Trophoblast cell (in vitro differentiated cells and primary cell): ENCODE results near the gene VWA3A.
"Not testable (repeated sequence)": the region's sequence is repeated elsewhere in the genome, so short reads cannot be mapped to it uniquely, and the experiment has no call there.

ENCODE experiments used
- DNase-seq, 2 donors: peaks; one replicate each; pipeline ENCODE4 v3.0.0-alpha.2; 2016
- H2AFZ ChIP-seq: 2 replicates; pipeline ENCODE4 v1.6.1; 2013; ENCODE audit warnings: low read length, moderate library complexity, mild to moderate bottlenecking; ENCODE audit not compliant: insufficient read depth, poor library complexity
- H2AK5ac ChIP-seq: 2 replicates; pipeline ENCODE4 v1.6.1; 2013; ENCODE audit warnings: mild to moderate bottlenecking, low read length
- H2BK120ac ChIP-seq: 2 replicates; pipeline ENCODE4 v1.6.1; 2013; ENCODE audit warnings: low read length, mild to moderate bottlenecking, moderate library complexity; ENCODE audit not compliant: insufficient read depth, poor library complexity
- H2BK12ac ChIP-seq: 2 replicates; pipeline ENCODE4 v1.6.1; 2013; ENCODE audit warnings: mild to moderate bottlenecking, low read length, moderate library complexity
- H2BK5ac ChIP-seq: 2 replicates; pipeline ENCODE4 v1.6.1; 2013; ENCODE audit warnings: low read length, low read depth, moderate library complexity, mild to moderate bottlenecking; ENCODE audit not compliant: poor library complexity
- H3K14ac ChIP-seq: 2 replicates; pipeline ENCODE4 v1.6.1; 2013; ENCODE audit warnings: mild to moderate bottlenecking, low read length
- H3K18ac ChIP-seq: 2 replicates; pipeline ENCODE4 v1.6.1; 2013; ENCODE audit warnings: mild to moderate bottlenecking, low read length
- H3K23ac ChIP-seq: 2 replicates; pipeline ENCODE4 v1.6.1; 2013; ENCODE audit warnings: low read length
- H3K27ac ChIP-seq: 2 replicates; pipeline ENCODE4 v1.5.1; 2013; ENCODE audit warnings: low read depth, mild to moderate bottlenecking, inconsistent platforms, low read length, moderate library complexity
- H3K27me3 ChIP-seq: 2 replicates; pipeline ENCODE4 v1.6.1; 2013; ENCODE audit warnings: inconsistent platforms, mild to moderate bottlenecking, low read length, moderate library complexity; ENCODE audit not compliant: insufficient read depth
- H3K36me3 ChIP-seq, 2 experiments: 1 replicate in 1 of 2; 2 replicates in 1 of 2; pipeline ENCODE4 v1.6.1; 2013; ENCODE audit warnings: low read length in 2 of 2, mild to moderate bottlenecking in 2 of 2, moderate library complexity in 1 of 2; ENCODE audit not compliant: insufficient read depth in 2 of 2, control insufficient read depth in 1 of 2
- H3K4ac ChIP-seq: 2 replicates; pipeline ENCODE4 v1.6.1; 2013; ENCODE audit warnings: low read depth, mild to moderate bottlenecking, low read length, moderate library complexity
- H3K4me1 ChIP-seq, 2 experiments: 1 replicate in 1 of 2; 2 replicates in 1 of 2; pipeline ENCODE4 v1.6.1; 2013; ENCODE audit warnings: low read length in 2 of 2, mild to moderate bottlenecking in 2 of 2, moderate library complexity in 1 of 2; ENCODE audit not compliant: insufficient read depth in 2 of 2, control insufficient read depth in 1 of 2
- H3K4me2 ChIP-seq: 2 replicates; pipeline ENCODE4 v1.6.1; 2013; ENCODE audit warnings: inconsistent platforms, mild to moderate bottlenecking, low read length, moderate library complexity
- H3K4me3 ChIP-seq: 2 replicates; pipeline ENCODE4 v1.5.1; 2013; ENCODE audit warnings: mild to moderate bottlenecking, low read depth, low read length, inconsistent platforms
- H3K79me1 ChIP-seq: one replicate; pipeline ENCODE4 v1.6.1; 2013; ENCODE audit warnings: low read length
- H3K79me2 ChIP-seq: 2 replicates; pipeline ENCODE4 v1.6.1; 2013; ENCODE audit warnings: low read length, mild to moderate bottlenecking; ENCODE audit not compliant: control insufficient read depth, insufficient read depth, poor library complexity
- H3K9ac ChIP-seq: 2 replicates; pipeline ENCODE4 v1.6.1; 2013; ENCODE audit warnings: mild to moderate bottlenecking, low read length
- H3K9me3 ChIP-seq: 2 replicates; pipeline ENCODE4 v1.6.1; 2013; ENCODE audit warnings: low read depth, mild to moderate bottlenecking, control low read depth, inconsistent platforms, low read length; ENCODE audit not compliant: insufficient read depth
- H4K12ac ChIP-seq: 2 replicates; pipeline ENCODE4 v1.6.1; 2013; ENCODE audit warnings: low read depth, mild to moderate bottlenecking, low read length, moderate library complexity
- H4K8ac ChIP-seq: 2 replicates; pipeline ENCODE4 v1.6.1; 2013; ENCODE audit warnings: low read depth, mild to moderate bottlenecking, low read length, moderate library complexity
- H4K91ac ChIP-seq: one replicate; pipeline ENCODE4 v1.6.1; 2013; ENCODE audit warnings: low read depth, mild to moderate bottlenecking, low read length, moderate library complexity
- WGBS: extraction: QIAGEN DNeasy Blood & Tissue Kit; methylation state at CpG from one replicate; pipeline ENCODE4 v1.1.7; 2013; ENCODE audit warnings: missing lambda C conversion rate; ENCODE audit not compliant: insufficient read length, insufficient coverage; ENCODE audit errors: extremely low coverage; 5-methylcytosine and 5-hydroxymethylcytosine counted together

The VWA3A gene

DNA sequence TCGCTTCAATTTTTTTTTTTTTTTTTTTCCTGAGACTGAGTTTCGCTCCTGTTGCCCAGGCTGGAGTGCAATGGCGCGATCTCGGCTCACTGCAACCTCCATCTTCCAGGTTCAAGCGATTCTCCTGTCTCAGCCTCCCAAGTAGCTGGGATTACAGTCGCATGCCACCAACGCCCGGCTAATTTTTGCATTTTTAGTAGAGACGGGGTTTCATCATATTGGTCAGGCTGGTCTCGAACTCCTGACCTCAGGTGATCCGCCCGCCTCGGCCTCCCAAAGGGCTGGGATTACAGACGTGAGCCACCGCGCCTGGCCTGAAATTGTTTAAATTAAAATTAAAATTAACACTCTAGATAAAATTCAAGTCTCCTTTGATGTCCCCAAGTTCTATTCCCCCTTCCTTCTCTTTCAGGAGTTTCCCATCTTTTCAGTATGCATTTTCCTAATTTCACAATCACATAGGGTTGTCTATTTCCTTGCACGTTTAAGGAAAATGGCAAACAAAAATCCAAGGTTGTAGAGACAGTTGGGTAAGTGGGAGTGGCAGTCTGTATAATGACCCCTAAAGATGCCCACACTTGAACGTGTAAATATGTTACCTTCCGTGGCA, 104.3 kb downstream of the VWA3A start:
- not testable (repeated sequence) for H3K4me2 ChIP-seq, H3K18ac ChIP-seq, H3K27me3 ChIP-seq, H3K9ac ChIP-seq, H2BK12ac ChIP-seq, H3K79me2 ChIP-seq, H4K12ac ChIP-seq, H3K36me3 ChIP-seq, H3K27ac ChIP-seq, H3K4me1 ChIP-seq, H3K4me3 ChIP-seq, H2AK5ac ChIP-seq, H2BK5ac ChIP-seq, H3K23ac ChIP-seq, H3K14ac ChIP-seq, H4K91ac ChIP-seq, H3K9me3 ChIP-seq, H2AFZ ChIP-seq, H4K8ac ChIP-seq, H3K79me1 ChIP-seq, H2BK120ac ChIP-seq, H3K4ac ChIP-seq
- WGBS: no CpG with 5 or more reads among the region's 20 CpGs
- peak in 1 of 2 donors; percentile 21 for DNase-seq

DNA sequence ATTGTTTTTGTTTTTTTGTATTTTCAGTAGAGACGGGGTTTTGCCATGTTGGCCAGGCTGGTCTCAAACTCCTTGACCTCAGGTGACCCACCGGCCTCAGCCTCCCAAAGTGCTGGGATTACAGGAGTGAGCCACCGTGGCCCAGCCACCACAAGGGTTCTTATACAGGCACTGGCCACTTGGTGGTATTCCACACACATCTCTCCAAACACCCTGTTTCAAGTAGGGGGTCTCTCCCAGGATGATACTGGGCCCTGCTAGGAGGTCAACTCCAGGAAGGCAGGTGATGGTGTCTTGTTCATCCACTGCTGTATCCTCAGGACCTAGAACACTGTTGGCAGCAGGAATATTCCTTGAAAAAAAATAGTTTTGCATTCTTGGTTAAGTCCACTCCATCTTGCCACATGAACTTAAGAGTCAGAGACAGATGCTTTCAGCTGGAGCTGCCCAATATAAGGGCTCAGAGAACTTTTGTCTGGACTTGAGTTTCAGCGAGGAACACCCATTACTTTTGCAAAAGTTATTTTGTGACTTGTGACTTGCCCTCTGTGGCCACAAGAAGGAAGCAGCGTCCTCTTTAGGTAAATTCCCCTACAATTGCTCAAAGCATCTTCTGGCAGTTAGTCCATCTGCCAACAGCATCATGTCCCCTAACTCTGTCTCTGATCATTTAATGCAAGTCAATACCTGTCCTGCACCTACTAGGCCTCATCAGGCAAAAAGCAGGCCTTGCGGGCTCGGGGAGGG, 106.4 kb downstream of the VWA3A start:
- Histone ChIP-seq H3K9ac (no peak overlapping the region), H2AK5ac (no peak overlapping the region), H3K4me2 (no peak overlapping the region), H2BK12ac (no peak overlapping the region), H3K36me3 (no peaks in the 10 kb centered on the region), H3K27me3 (no peaks in the 10 kb centered on the region), H4K12ac (no peak overlapping the region), H3K4me3 (no peak overlapping the region), H3K4ac (no peak overlapping the region), H2BK5ac (no peak overlapping the region), H2BK120ac (no peak overlapping the region), H3K9me3 (peaks cover 2% of the 10 kb centered on the region), H3K14ac (no peak overlapping the region), H3K23ac (no peak overlapping the region), H2AFZ (no peak overlapping the region), H3K79me1 (peaks cover 2% of the 10 kb centered on the region), H4K91ac (no peak overlapping the region), H4K8ac (no peak overlapping the region), H3K79me2 (no peaks in the 10 kb centered on the region), H3K4me1 (no peaks in the 10 kb centered on the region), H3K27ac (no peak overlapping the region), H3K18ac (no peak overlapping the region)
- WGBS: no CpG with 5 or more reads among the region's 7 CpGs
- no peak for DNase-seq

DNA sequence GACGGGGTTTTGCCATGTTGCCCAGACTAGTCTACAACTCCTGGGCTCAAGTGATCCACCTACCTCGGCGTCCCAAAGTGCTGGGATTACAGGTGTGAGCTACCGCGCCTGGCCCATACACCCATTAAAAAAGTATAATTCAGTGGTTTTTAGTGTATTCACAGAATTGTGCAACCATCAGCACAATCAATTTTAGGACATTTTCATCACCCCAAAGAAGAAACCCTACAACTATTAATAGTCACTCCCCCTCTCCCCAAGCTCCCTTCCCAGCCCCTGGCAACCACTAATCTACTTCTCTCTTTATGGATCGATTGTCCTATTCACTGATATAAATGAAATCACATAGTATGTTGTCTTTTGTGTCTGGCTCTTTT, 109.9 kb downstream of the VWA3A start:
- no peak overlapping the region for H2BK12ac ChIP-seq
- WGBS: no CpG with 5 or more reads among the region's 6 CpGs
- H2BK5ac ChIP-seq: no peak overlapping the region
- no peak overlapping the region for H2AFZ ChIP-seq
- H3K4me3 ChIP-seq: no peak overlapping the region
- H3K79me1 ChIP-seq: peaks cover 5% of the 10 kb centered on the region
- no peaks in the 10 kb centered on the region for H3K36me3 ChIP-seq
- no peak overlapping the region for H3K23ac ChIP-seq
- no peak for DNase-seq
- H3K4ac ChIP-seq: no peak overlapping the region
- peaks cover 5% of the 10 kb centered on the region for H3K79me2 ChIP-seq
- no peaks in the 10 kb centered on the region for H3K27me3 ChIP-seq
- no peak overlapping the region for H3K27ac ChIP-seq
- H3K14ac ChIP-seq: no peak overlapping the region
- no peak overlapping the region for H3K9ac ChIP-seq
- H4K8ac ChIP-seq: no peak overlapping the region
- H4K91ac ChIP-seq: no peak overlapping the region
- H3K4me2 ChIP-seq: no peak overlapping the region
- H2BK120ac ChIP-seq: no peak overlapping the region
- H3K4me1 ChIP-seq: peaks cover 0 to 4% of the 10 kb centered on the region in 2 experiments
- H2AK5ac ChIP-seq: no peak overlapping the region
- H3K9me3 ChIP-seq: peaks cover 2% of the 10 kb centered on the region
- H4K12ac ChIP-seq: no peak overlapping the region
- no peak overlapping the region for H3K18ac ChIP-seq

DNA sequence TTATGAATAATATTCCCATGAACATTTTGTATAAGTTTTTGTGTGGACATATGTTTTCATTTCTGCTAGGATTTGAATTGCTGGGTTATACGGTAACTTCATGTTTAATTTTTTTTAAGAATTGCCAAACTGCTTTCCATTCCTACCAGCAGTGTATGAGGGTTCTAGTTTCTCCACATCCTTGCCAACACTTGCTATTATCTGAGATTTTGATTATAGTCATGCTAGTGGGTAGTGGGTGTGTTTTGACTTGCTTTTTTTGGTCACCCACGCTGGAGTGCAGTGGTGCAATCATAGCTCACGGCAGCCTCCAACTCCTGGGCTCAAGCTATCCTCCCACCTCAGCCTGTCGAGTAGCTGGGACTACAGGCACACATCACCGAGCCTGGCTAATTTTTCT, 110.8 kb downstream of the VWA3A start:
- H3K9ac ChIP-seq: no peak overlapping the region
- no peak overlapping the region for H4K12ac ChIP-seq
- no peak overlapping the region for H4K91ac ChIP-seq
- H3K4me2 ChIP-seq: no peak overlapping the region
- H3K9me3 ChIP-seq: peaks cover 2% of the 10 kb centered on the region
- H3K36me3 ChIP-seq: no peaks in the 10 kb centered on the region
- no peak overlapping the region for H3K4ac ChIP-seq
- H3K18ac ChIP-seq: no peak overlapping the region
- H3K23ac ChIP-seq: no peak overlapping the region
- H2AK5ac ChIP-seq: no peak overlapping the region
- H3K27ac ChIP-seq: no peak overlapping the region
- H3K27me3 ChIP-seq: no peaks in the 10 kb centered on the region
- no peak overlapping the region for H2BK12ac ChIP-seq
- no peak overlapping the region for H2BK120ac ChIP-seq
- WGBS: no CpG with 5 or more reads among the region's 5 CpGs
- DNase-seq: no peak
- no peak overlapping the region for H2BK5ac ChIP-seq
- H3K79me1 ChIP-seq: peaks cover 5% of the 10 kb centered on the region
- H3K4me3 ChIP-seq: no peak overlapping the region
- no peak overlapping the region for H3K14ac ChIP-seq
- H3K4me1 ChIP-seq: peaks cover 0 to 7% of the 10 kb centered on the region in 2 experiments
- no peak overlapping the region for H2AFZ ChIP-seq
- no peak overlapping the region for H4K8ac ChIP-seq
- peaks cover 5% of the 10 kb centered on the region for H3K79me2 ChIP-seq
